WTC11 (cell line): ENCODE measurements around the gene RD3L. TPM values are rescaled to one million over a fixed set of nuclear protein-coding genes. Genes with fewer than 3 reads are reported as not detected.

Source experiments
- ATAC-seq: fragments of 200-7000 bp; cut with Tn5 transposase; 2 replicates; pipeline ENCODE4 v1.10.0; 2021; ENCODE audit warnings: mild to moderate bottlenecking, moderate library complexity
- CTCF ChIA-PET: fragments of 300-600 bp; sonication (Branson Sonifier 250); formaldehyde crosslinking; loops from one replicate; lab custom pipeline; 2021; ENCODE audit warnings: antibody characterized with exemption; lab: Charles Lee
- POLR2A ChIA-PET: fragments of 350-600 bp; sonication (Branson Sonifier 250); formaldehyde crosslinking; loops from one replicate; lab custom pipeline; 2021; ENCODE audit warnings: antibody characterized with exemption; lab: Charles Lee
- DNase-seq: peaks from one replicate; pipeline ENCODE4 v3.0.0; 2021; ENCODE audit warnings: low spot score
- H3K27ac Mint-ChIP-seq: 2 replicates; pipeline ENCODE4 v1.8.0; 2021; ENCODE audit warnings: mixed read lengths
- H3K27me3 Mint-ChIP-seq: 2 replicates; pipeline ENCODE4 v1.8.0; 2021; ENCODE audit warnings: low read depth, mild to moderate bottlenecking, moderate library complexity, mixed read lengths
- H3K36me3 Mint-ChIP-seq: 2 replicates; pipeline ENCODE4 v1.8.0; 2021; ENCODE audit warnings: mixed read lengths
- H3K4me1 Mint-ChIP-seq: 2 replicates; pipeline ENCODE4 v1.8.0; 2022; ENCODE audit warnings: mixed read lengths
- H3K4me3 Mint-ChIP-seq: 2 replicates; pipeline ENCODE4 v1.8.0; 2021; ENCODE audit warnings: mild to moderate bottlenecking, moderate library complexity, mixed read lengths
- H3K9me3 Mint-ChIP-seq: 2 replicates; pipeline ENCODE4 v1.8.0; 2021; ENCODE audit warnings: mixed read lengths
- E2F1 ChIP-seq: sonication (generic); formaldehyde crosslinking; IDR thresholded peaks from 2 replicates; pipeline ENCODE4 v1.8.0; 2022; ENCODE audit warnings: mild to moderate bottlenecking, missing genetic modification reagents
- GABPB1 ChIP-seq: sonication (generic); formaldehyde crosslinking; IDR thresholded peaks from 2 replicates; pipeline ENCODE4 v1.8.1; 2023; ENCODE audit warnings: mild to moderate bottlenecking, missing genetic modification reagents
- HMGXB4 ChIP-seq: sonication (generic); formaldehyde crosslinking; IDR thresholded peaks from 2 replicates; pipeline ENCODE4 v1.8.1; 2023; ENCODE audit warnings: mild to moderate bottlenecking, moderate library complexity, missing genetic modification reagents
- IRF1 ChIP-seq: sonication (generic); formaldehyde crosslinking; IDR thresholded peaks from 2 replicates; pipeline ENCODE4 v1.8.0; 2023; ENCODE audit warnings: missing genetic modification reagents
- IRF2 ChIP-seq: sonication (generic); formaldehyde crosslinking; IDR thresholded peaks from 2 replicates; pipeline ENCODE4 v1.8.0; 2022; ENCODE audit warnings: low read depth, missing genetic modification reagents, borderline replicate concordance
- MXD4 ChIP-seq: fragments of 250-450 bp; sonication (Bioruptor Pico); IDR thresholded peaks from 2 replicates; pipeline ENCODE4 v1.8.0; 2021; ENCODE audit warnings: mild to moderate bottlenecking, moderate library complexity, borderline replicate concordance
- MYBL2 ChIP-seq: sonication (generic); formaldehyde crosslinking; IDR thresholded peaks from 2 replicates; pipeline ENCODE4 v1.8.1; 2023; ENCODE audit warnings: mild to moderate bottlenecking, moderate library complexity, missing genetic modification reagents
- NFE2L1 ChIP-seq: sonication (generic); formaldehyde crosslinking; IDR thresholded peaks from 2 replicates; pipeline ENCODE4 v1.8.1; 2023; ENCODE audit warnings: missing genetic modification reagents
- NR1H2 ChIP-seq: sonication (generic); formaldehyde crosslinking; IDR thresholded peaks from 2 replicates; pipeline ENCODE4 v1.9.0; 2021; ENCODE audit warnings: mild to moderate bottlenecking, moderate library complexity, missing genetic modification reagents
- SOX15 ChIP-seq: fragments of 250-450 bp; sonication (Bioruptor Pico); IDR thresholded peaks from 2 replicates; pipeline ENCODE4 v1.9.0; 2021; ENCODE audit warnings: mild to moderate bottlenecking
- ZBTB21 ChIP-seq: sonication (generic); formaldehyde crosslinking; IDR thresholded peaks from 2 replicates; pipeline ENCODE4 v1.8.1; 2023; ENCODE audit warnings: mild to moderate bottlenecking, missing genetic modification reagents, borderline replicate concordance
- ZBTB43 ChIP-seq: sonication (generic); formaldehyde crosslinking; IDR thresholded peaks from 2 replicates; pipeline ENCODE4 v1.8.1; 2023; ENCODE audit warnings: mild to moderate bottlenecking, missing genetic modification reagents
- ZMAT4 ChIP-seq: fragments of 250-450 bp; sonication (Bioruptor Pico); IDR thresholded peaks from 2 replicates; pipeline ENCODE4 v1.9.0; 2021; ENCODE audit warnings: mild to moderate bottlenecking
- ZNF138 ChIP-seq: sonication (generic); formaldehyde crosslinking; conservative IDR thresholded peaks from 2 replicates; pipeline ENCODE4 v1.8.1; 2022; ENCODE audit warnings: mild to moderate bottlenecking, moderate library complexity, missing genetic modification reagents
- ZNF219 ChIP-seq: sonication (generic); formaldehyde crosslinking; IDR thresholded peaks from 2 replicates; pipeline ENCODE4 v1.8.0; 2023; ENCODE audit warnings: missing genetic modification reagents, mild to moderate bottlenecking, borderline replicate concordance
- ZNF232 ChIP-seq: sonication (generic); formaldehyde crosslinking; IDR thresholded peaks from 2 replicates; pipeline ENCODE4 v1.8.0; 2022; ENCODE audit warnings: mild to moderate bottlenecking, missing genetic modification reagents
- ZNF263 ChIP-seq: sonication (generic); formaldehyde crosslinking; IDR thresholded peaks from 2 replicates; pipeline ENCODE4 v1.8.1; 2022; ENCODE audit warnings: low read depth, mild to moderate bottlenecking, moderate library complexity, missing genetic modification reagents
- ZNF281 ChIP-seq: sonication (generic); formaldehyde crosslinking; IDR thresholded peaks from 2 replicates; pipeline ENCODE4 v1.8.0; 2023; ENCODE audit warnings: mild to moderate bottlenecking, missing genetic modification reagents
- ZNF423 ChIP-seq: fragments of 250-450 bp; sonication (Bioruptor Pico); IDR thresholded peaks from 2 replicates; pipeline ENCODE4 v2.1.2; 2022; ENCODE audit warnings: mild to moderate bottlenecking, moderate library complexity
- ZNF512 ChIP-seq: sonication (generic); formaldehyde crosslinking; IDR thresholded peaks from 2 replicates; pipeline ENCODE4 v1.8.1; 2022; ENCODE audit warnings: missing genetic modification reagents, borderline replicate concordance
- total RNA-seq: library from RNA; stranded (reverse); gene quantifications from 3 replicates; pipeline ENCODE4 v1.2.3, GENCODE V29; 2021

RD3L gene
- total RNA-seq, 1 experiment from 2014 or later, result not detected

GRCh38 chr14:103935102-103935501 lies 7.2 kb downstream of the RD3L start:
- H3K4me3 Mint-ChIP-seq, result no peak overlapping the region
- H3K36me3 Mint-ChIP-seq, result no peaks in the 10 kb centered on the region
- DNase-seq (no peak), ATAC-seq (no peak)
- TF ChIP-seq IRF1 (CRISPR knock-in tag) (no peak), IRF2 (CRISPR knock-in tag) (no peak), SOX15 (CRISPR knock-in tag) (no peak), NFE2L1 (CRISPR knock-in tag) (no peak), HMGXB4 (CRISPR knock-in tag) (no peak), ZMAT4 (CRISPR knock-in tag) (no peak), ZNF263 (no peak), NR1H2 (no peak), E2F1 (CRISPR knock-in tag) (no peak), GABPB1 (CRISPR knock-in tag) (no peak), ZNF512 (CRISPR knock-in tag) (no peak), ZNF281 (CRISPR knock-in tag) (no peak), ZNF232 (no peak)
- ChIA-PET CTCF (interaction anchor here (1.4 kb wide), 1 partner anchor 14 kb away, joined by 4 read pairs; a partner anchor contains a TSS), POLR2A (no interaction called here)
- H3K27ac Mint-ChIP-seq, result no peak overlapping the region
- H3K9me3 Mint-ChIP-seq, result no peaks in the 10 kb centered on the region
- H3K27me3 Mint-ChIP-seq, result no peaks in the 10 kb centered on the region
- no peaks in the 10 kb centered on the region for H3K4me1 Mint-ChIP-seq

- CTCF ChIA-PET, result interaction anchor here (1.8 kb wide), 2 partner anchors 11 to 32 kb away, joined by 5 to 7 read pairs; a partner anchor contains a TSS
- Mint-ChIP-seq H3K4me1 (no peaks in the 10 kb centered on the region), H3K27ac (no peak overlapping the region), H3K36me3 (no peaks in the 10 kb centered on the region), H3K9me3 (no peaks in the 10 kb centered on the region), H3K27me3 (no peaks in the 10 kb centered on the region), H3K4me3 (no peak overlapping the region)
- no peak for ATAC-seq
- TF ChIP-seq ZNF219 (CRISPR knock-in tag), result no peak
- TF ChIP-seq MYBL2, result no peak
- no peak for TF ChIP-seq ZNF138 (CRISPR knock-in tag)
- no peak for TF ChIP-seq ZNF423 (CRISPR knock-in tag)
- no peak for TF ChIP-seq ZBTB43 (CRISPR knock-in tag)
- no peak for TF ChIP-seq MXD4 (CRISPR knock-in tag)
- TF ChIP-seq IRF2 (CRISPR knock-in tag), result no peak
- no peak for TF ChIP-seq ZBTB21 (CRISPR knock-in tag)
- DNase-seq, result no peak
- POLR2A ChIA-PET, result no interaction called here
These were observed 9.4 kb downstream of the RD3L start for GRCh38 chr14:103932791-103933490.
